ENCODE results near the gene KLHL22. TPM values are rescaled to one million over a fixed set of nuclear protein-coding genes. Genes with fewer than 3 reads are reported as not detected.

KLHL22 gene
- total and polyA plus RNA-seq, 2 of the 8 experiments (the other 6 are each of a cell fraction or from before 2014, with no cell fraction given): 9.4 to 16.2 TPM

- TF ChIP-seq, protein P1, sequence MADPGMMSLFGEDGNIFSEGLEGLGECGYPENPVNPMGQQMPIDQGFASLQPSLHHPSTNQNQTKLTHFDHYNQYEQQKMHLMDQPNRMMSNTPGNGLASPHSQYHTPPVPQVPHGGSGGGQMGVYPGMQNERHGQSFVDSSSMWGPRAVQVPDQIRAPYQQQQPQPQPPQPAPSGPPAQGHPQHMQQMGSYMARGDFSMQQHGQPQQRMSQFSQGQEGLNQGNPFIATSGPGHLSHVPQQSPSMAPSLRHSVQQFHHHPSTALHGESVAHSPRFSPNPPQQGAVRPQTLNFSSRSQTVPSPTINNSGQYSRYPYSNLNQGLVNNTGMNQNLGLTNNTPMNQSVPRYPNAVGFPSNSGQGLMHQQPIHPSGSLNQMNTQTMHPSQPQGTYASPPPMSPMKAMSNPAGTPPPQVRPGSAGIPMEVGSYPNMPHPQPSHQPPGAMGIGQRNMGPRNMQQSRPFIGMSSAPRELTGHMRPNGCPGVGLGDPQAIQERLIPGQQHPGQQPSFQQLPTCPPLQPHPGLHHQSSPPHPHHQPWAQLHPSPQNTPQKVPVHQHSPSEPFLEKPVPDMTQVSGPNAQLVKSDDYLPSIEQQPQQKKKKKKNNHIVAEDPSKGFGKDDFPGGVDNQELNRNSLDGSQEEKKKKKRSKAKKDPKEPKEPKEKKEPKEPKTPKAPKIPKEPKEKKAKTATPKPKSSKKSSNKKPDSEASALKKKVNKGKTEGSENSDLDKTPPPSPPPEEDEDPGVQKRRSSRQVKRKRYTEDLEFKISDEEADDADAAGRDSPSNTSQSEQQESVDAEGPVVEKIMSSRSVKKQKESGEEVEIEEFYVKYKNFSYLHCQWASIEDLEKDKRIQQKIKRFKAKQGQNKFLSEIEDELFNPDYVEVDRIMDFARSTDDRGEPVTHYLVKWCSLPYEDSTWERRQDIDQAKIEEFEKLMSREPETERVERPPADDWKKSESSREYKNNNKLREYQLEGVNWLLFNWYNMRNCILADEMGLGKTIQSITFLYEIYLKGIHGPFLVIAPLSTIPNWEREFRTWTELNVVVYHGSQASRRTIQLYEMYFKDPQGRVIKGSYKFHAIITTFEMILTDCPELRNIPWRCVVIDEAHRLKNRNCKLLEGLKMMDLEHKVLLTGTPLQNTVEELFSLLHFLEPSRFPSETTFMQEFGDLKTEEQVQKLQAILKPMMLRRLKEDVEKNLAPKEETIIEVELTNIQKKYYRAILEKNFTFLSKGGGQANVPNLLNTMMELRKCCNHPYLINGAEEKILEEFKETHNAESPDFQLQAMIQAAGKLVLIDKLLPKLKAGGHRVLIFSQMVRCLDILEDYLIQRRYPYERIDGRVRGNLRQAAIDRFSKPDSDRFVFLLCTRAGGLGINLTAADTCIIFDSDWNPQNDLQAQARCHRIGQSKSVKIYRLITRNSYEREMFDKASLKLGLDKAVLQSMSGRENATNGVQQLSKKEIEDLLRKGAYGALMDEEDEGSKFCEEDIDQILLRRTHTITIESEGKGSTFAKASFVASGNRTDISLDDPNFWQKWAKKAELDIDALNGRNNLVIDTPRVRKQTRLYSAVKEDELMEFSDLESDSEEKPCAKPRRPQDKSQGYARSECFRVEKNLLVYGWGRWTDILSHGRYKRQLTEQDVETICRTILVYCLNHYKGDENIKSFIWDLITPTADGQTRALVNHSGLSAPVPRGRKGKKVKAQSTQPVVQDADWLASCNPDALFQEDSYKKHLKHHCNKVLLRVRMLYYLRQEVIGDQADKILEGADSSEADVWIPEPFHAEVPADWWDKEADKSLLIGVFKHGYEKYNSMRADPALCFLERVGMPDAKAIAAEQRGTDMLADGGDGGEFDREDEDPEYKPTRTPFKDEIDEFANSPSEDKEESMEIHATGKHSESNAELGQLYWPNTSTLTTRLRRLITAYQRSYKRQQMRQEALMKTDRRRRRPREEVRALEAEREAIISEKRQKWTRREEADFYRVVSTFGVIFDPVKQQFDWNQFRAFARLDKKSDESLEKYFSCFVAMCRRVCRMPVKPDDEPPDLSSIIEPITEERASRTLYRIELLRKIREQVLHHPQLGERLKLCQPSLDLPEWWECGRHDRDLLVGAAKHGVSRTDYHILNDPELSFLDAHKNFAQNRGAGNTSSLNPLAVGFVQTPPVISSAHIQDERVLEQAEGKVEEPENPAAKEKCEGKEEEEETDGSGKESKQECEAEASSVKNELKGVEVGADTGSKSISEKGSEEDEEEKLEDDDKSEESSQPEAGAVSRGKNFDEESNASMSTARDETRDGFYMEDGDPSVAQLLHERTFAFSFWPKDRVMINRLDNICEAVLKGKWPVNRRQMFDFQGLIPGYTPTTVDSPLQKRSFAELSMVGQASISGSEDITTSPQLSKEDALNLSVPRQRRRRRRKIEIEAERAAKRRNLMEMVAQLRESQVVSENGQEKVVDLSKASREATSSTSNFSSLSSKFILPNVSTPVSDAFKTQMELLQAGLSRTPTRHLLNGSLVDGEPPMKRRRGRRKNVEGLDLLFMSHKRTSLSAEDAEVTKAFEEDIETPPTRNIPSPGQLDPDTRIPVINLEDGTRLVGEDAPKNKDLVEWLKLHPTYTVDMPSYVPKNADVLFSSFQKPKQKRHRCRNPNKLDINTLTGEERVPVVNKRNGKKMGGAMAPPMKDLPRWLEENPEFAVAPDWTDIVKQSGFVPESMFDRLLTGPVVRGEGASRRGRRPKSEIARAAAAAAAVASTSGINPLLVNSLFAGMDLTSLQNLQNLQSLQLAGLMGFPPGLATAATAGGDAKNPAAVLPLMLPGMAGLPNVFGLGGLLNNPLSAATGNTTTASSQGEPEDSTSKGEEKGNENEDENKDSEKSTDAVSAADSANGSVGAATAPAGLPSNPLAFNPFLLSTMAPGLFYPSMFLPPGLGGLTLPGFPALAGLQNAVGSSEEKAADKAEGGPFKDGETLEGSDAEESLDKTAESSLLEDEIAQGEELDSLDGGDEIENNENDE (IDR thresholded peaks at IDR 0.05; ENCODE audit: insufficient replicate concordance, low read length): no peak
- TF ChIP-seq CREB1 (IDR thresholded peaks at IDR 0.05) (no peak), BRCA1 (IDR thresholded peaks at IDR 0.05; ENCODE audit: low read depth, low read length) (no peak), GTF2F1 (IDR thresholded peaks at IDR 0.05; ENCODE audit: borderline replicate concordance, low read depth, low read length) (no peak), POU5F1 (IDR thresholded peaks at IDR 0.05; ENCODE audit: low read depth, low read length) (no peak), TAF1 (IDR thresholded peaks at IDR 0.05; ENCODE audit: low read depth, low read length) (no peak), RAD21 (IDR thresholded peaks at IDR 0.05 in 1 of 2, conservative IDR thresholded peaks at IDR 0.05 in 1 of 2; ENCODE audit: low read depth in 2 of 2, low read length in 2 of 2) (no peak)
- TF ChIP-seq, protein P2, sequence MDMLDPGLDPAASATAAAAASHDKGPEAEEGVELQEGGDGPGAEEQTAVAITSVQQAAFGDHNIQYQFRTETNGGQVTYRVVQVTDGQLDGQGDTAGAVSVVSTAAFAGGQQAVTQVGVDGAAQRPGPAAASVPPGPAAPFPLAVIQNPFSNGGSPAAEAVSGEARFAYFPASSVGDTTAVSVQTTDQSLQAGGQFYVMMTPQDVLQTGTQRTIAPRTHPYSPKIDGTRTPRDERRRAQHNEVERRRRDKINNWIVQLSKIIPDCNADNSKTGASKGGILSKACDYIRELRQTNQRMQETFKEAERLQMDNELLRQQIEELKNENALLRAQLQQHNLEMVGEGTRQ (IDR thresholded peaks at IDR 0.05; ENCODE audit: low read length): no peak
Measured at GRCh38 chr22:20483771-20484170, 11.8 kb downstream of the KLHL22 start (continued).

Measured in H1 (cell line).